Measurements from ENCODE around the gene MKI67.

The MKI67 gene

GRCh38 chr10:128115356-128115755 lies 10.9 kb downstream of the MKI67 start:
- no peak for TF ChIP-seq MAX (IDR thresholded peaks at IDR 0.05; ENCODE audit: low read depth, low read length)
- no peak for TF ChIP-seq MYC (IDR thresholded peaks at IDR 0.05; ENCODE audit: low read depth, low read length)
- no peak for TF ChIP-seq POLR2A (IDR thresholded peaks at IDR 0.05; ENCODE audit: extremely low read depth, insufficient read length)
- TF ChIP-seq, protein P1, sequence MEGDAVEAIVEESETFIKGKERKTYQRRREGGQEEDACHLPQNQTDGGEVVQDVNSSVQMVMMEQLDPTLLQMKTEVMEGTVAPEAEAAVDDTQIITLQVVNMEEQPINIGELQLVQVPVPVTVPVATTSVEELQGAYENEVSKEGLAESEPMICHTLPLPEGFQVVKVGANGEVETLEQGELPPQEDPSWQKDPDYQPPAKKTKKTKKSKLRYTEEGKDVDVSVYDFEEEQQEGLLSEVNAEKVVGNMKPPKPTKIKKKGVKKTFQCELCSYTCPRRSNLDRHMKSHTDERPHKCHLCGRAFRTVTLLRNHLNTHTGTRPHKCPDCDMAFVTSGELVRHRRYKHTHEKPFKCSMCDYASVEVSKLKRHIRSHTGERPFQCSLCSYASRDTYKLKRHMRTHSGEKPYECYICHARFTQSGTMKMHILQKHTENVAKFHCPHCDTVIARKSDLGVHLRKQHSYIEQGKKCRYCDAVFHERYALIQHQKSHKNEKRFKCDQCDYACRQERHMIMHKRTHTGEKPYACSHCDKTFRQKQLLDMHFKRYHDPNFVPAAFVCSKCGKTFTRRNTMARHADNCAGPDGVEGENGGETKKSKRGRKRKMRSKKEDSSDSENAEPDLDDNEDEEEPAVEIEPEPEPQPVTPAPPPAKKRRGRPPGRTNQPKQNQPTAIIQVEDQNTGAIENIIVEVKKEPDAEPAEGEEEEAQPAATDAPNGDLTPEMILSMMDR (IDR thresholded peaks at IDR 0.05; ENCODE audit: low read depth, low read length): no peak
- no peak overlapping the region for H3K4me3 ChIP-seq (ENCODE audit: low read depth, low read length)
- DNase-seq (ENCODE audit: low read depth): no peak

- H3K4me3 ChIP-seq (ENCODE audit: low read depth, low read length): no peak overlapping the region
- no peak for DNase-seq (ENCODE audit: low read depth)
- TF ChIP-seq MAX (IDR thresholded peaks at IDR 0.05; ENCODE audit: low read depth, low read length) (no peak), MYC (IDR thresholded peaks at IDR 0.05; ENCODE audit: low read depth, low read length) (no peak), POLR2A (IDR thresholded peaks at IDR 0.05; ENCODE audit: extremely low read depth, insufficient read length) (no peak)
- TF ChIP-seq, protein P1 (IDR thresholded peaks at IDR 0.05; ENCODE audit: low read depth, low read length): no peak
These were observed 11.3 kb downstream of the MKI67 start for GRCh38 chr10:128114901-128115300.

GRCh38 chr10:128113026-128113425 lies 13.2 kb downstream of the MKI67 start:
- no peak for TF ChIP-seq POLR2A (IDR thresholded peaks at IDR 0.05; ENCODE audit: extremely low read depth, insufficient read length)
- no peak for TF ChIP-seq MAX (IDR thresholded peaks at IDR 0.05; ENCODE audit: low read depth, low read length)
- TF ChIP-seq MYC (IDR thresholded peaks at IDR 0.05; ENCODE audit: low read depth, low read length): no peak
- TF ChIP-seq, protein P1 (IDR thresholded peaks at IDR 0.05; ENCODE audit: low read depth, low read length): no peak
- no peak overlapping the region for H3K4me3 ChIP-seq (ENCODE audit: low read depth, low read length)
- DNase-seq (ENCODE audit: low read depth): no peak

GRCh38 chr10:128111696-128112095 lies 14.5 kb downstream of the MKI67 start:
- DNase-seq (ENCODE audit: low read depth): no peak
- H3K4me3 ChIP-seq (ENCODE audit: low read depth, low read length): no peak overlapping the region
- TF ChIP-seq, protein P1 (IDR thresholded peaks at IDR 0.05; ENCODE audit: low read depth, low read length): no peak
- no peak for TF ChIP-seq MYC (IDR thresholded peaks at IDR 0.05; ENCODE audit: low read depth, low read length)
- TF ChIP-seq POLR2A (IDR thresholded peaks at IDR 0.05; ENCODE audit: extremely low read depth, insufficient read length): no peak
- TF ChIP-seq MAX (IDR thresholded peaks at IDR 0.05; ENCODE audit: low read depth, low read length): no peak

DNA sequence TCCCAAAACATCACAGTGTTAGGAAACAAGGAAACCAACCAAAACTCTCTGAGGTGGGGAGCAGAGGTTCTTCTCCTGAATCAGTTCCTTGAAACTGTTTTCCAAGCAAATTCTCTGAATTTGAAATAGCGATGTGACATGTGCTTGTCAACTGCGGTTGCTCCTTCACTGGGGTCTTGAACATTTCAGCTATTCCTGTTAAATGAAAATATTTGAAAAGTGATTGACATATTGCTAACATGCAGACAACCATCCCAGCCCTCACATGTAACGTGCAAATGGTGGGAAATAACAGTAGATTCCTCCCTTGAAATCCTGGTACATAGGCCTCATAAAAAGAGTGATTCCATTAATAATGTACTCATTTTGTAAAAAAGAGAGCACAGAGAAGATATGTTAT lies 15.9 kb downstream of the MKI67 start:
- no peak for DNase-seq (ENCODE audit: low read depth)
- no peak overlapping the region for H3K4me3 ChIP-seq (ENCODE audit: low read depth, low read length)
- TF ChIP-seq, protein P1 (IDR thresholded peaks at IDR 0.05; ENCODE audit: low read depth, low read length): no peak
- TF ChIP-seq POLR2A (IDR thresholded peaks at IDR 0.05; ENCODE audit: extremely low read depth, insufficient read length): no peak
- no peak for TF ChIP-seq MAX (IDR thresholded peaks at IDR 0.05; ENCODE audit: low read depth, low read length)

DNA sequence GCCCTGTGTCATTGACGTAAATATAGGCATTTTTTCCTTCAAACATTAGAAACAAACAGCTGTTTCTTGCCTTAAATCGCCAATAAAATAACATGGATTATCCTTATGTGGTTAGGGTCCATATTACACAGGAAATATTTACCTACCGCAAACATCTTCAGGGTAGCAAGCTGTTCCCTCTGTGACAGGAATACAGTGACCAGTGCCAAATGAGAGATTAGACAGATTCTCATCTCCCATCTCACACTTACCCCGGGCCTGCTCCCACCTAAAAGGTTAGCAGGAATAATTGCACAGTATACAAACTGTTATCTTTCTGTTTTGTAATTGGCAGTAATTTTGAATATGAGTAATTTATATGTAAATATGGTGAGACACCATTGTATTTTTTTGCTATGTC lies 16.5 kb downstream of the MKI67 start:
- no peak for DNase-seq (ENCODE audit: low read depth)
- no peak overlapping the region for H3K4me3 ChIP-seq (ENCODE audit: low read depth, low read length)
- TF ChIP-seq POLR2A (IDR thresholded peaks at IDR 0.05; ENCODE audit: extremely low read depth, insufficient read length): no peak
- no peak for TF ChIP-seq MAX (IDR thresholded peaks at IDR 0.05; ENCODE audit: low read depth, low read length)
- TF ChIP-seq, protein P1 (IDR thresholded peaks at IDR 0.05; ENCODE audit: low read depth, low read length): no peak
- TF ChIP-seq MYC (IDR thresholded peaks at IDR 0.05; ENCODE audit: low read depth, low read length): no peak
